ENCODE results near the gene PPP1R3A.

Gene PPP1R3A

GRCh38 chr7:113878394-113878992, 40.3 kb downstream of the PPP1R3A start:
- H3K36me3 Mint-ChIP-seq (ENCODE audit: low read depth), result no peaks in the 10 kb centered on the region
- no peak overlapping the region for H3K4me3 Mint-ChIP-seq
- H3K9me3 Mint-ChIP-seq, result no peaks in the 10 kb centered on the region
- no peaks in the 10 kb centered on the region for H3K27me3 Mint-ChIP-seq (ENCODE audit: low read depth, poor library complexity)
- no peak overlapping the region for H3K27ac Mint-ChIP-seq
- no peak for TF ChIP-seq CTCF (IDR thresholded peaks at IDR 0.05)
- no peaks in the 10 kb centered on the region for H3K4me1 Mint-ChIP-seq
- no peak for DNase-seq

GRCh38 chr7:113875224-113875623, 43.6 kb downstream of the PPP1R3A start:
- DNase-seq, result no peak
- Mint-ChIP-seq H3K4me3 (no peak overlapping the region), H3K9me3 (no peaks in the 10 kb centered on the region), H3K36me3 (ENCODE audit: low read depth) (no peaks in the 10 kb centered on the region), H3K27me3 (ENCODE audit: low read depth, poor library complexity) (no peaks in the 10 kb centered on the region), H3K27ac (no peak overlapping the region), H3K4me1 (no peaks in the 10 kb centered on the region)
- no peak for TF ChIP-seq CTCF (IDR thresholded peaks at IDR 0.05)

GRCh38 chr7:113873554-113874151, 45.2 kb downstream of the PPP1R3A start:
- H3K4me3 Mint-ChIP-seq, result no peak overlapping the region
- H3K27me3 Mint-ChIP-seq (ENCODE audit: low read depth, poor library complexity), result peaks cover 3% of the 10 kb centered on the region
- no peak for DNase-seq
- no peaks in the 10 kb centered on the region for H3K4me1 Mint-ChIP-seq
- no peaks in the 10 kb centered on the region for H3K36me3 Mint-ChIP-seq (ENCODE audit: low read depth)
- H3K9me3 Mint-ChIP-seq, result no peaks in the 10 kb centered on the region
- H3K27ac Mint-ChIP-seq, result no peak overlapping the region
- no peak for TF ChIP-seq CTCF (IDR thresholded peaks at IDR 0.05)

- H3K27me3 Mint-ChIP-seq (ENCODE audit: low read depth, poor library complexity), result peaks cover 5% of the 10 kb centered on the region
- H3K4me1 Mint-ChIP-seq, result no peaks in the 10 kb centered on the region
- no peak for DNase-seq
- H3K36me3 Mint-ChIP-seq (ENCODE audit: low read depth), result no peaks in the 10 kb centered on the region
- H3K9me3 Mint-ChIP-seq, result no peaks in the 10 kb centered on the region
- H3K4me3 Mint-ChIP-seq, result no peak overlapping the region
- H3K27ac Mint-ChIP-seq, result no peak overlapping the region
- TF ChIP-seq CTCF (IDR thresholded peaks at IDR 0.05), result no peak
Measured at GRCh38 chr7:113872981-113873380, 45.8 kb downstream of the PPP1R3A start.

- H3K27me3 Mint-ChIP-seq (ENCODE audit: low read depth, poor library complexity), result peaks cover 5% of the 10 kb centered on the region
- H3K27ac Mint-ChIP-seq, result no peak overlapping the region
- no peaks in the 10 kb centered on the region for H3K4me1 Mint-ChIP-seq
- no peak for TF ChIP-seq CTCF (IDR thresholded peaks at IDR 0.05)
- DNase-seq, result no peak
- no peaks in the 10 kb centered on the region for H3K9me3 Mint-ChIP-seq
- no peaks in the 10 kb centered on the region for H3K36me3 Mint-ChIP-seq (ENCODE audit: low read depth)
- no peak overlapping the region for H3K4me3 Mint-ChIP-seq
Measured at GRCh38 chr7:113867325-113867724, 51.5 kb downstream of the PPP1R3A start.

GRCh38 chr7:113856010-113856409, 62.8 kb downstream of the PPP1R3A start:
- no peak overlapping the region for H3K4me3 Mint-ChIP-seq
- no peak for DNase-seq
- no peaks in the 10 kb centered on the region for H3K4me1 Mint-ChIP-seq
- no peaks in the 10 kb centered on the region for H3K36me3 Mint-ChIP-seq (ENCODE audit: low read depth)
- H3K27me3 Mint-ChIP-seq (ENCODE audit: low read depth, poor library complexity), result peaks cover 3% of the 10 kb centered on the region
- H3K9me3 Mint-ChIP-seq, result peaks cover 29% of the 10 kb centered on the region
- TF ChIP-seq CTCF (IDR thresholded peaks at IDR 0.05), result no peak
- H3K27ac Mint-ChIP-seq, result no peak overlapping the region

All from nephron progenitor cell (in vitro differentiated cells).